HCT116 (cell line): Measurements from ENCODE around the gene RIPK4.

Experiments used
- CEBPB ChIP-seq: IDR thresholded peaks from 2 replicates; pipeline ENCODE4 v1.6.1; 2012; ENCODE audit warnings: low read depth
- ELF1 ChIP-seq: IDR thresholded peaks from 2 replicates; pipeline ENCODE4 v1.6.1; 2012; ENCODE audit warnings: low read depth, borderline replicate concordance
- EZH2 ChIP-seq: fragments of 200-600 bp; sonication (generic); IDR thresholded peaks from 2 replicates; pipeline ENCODE4 v1.6.1; 2017; ENCODE audit warnings: antibody characterized with exemption, mixed run types
- FOSL1 ChIP-seq: IDR thresholded peaks from 2 replicates; pipeline ENCODE4 v1.6.1; 2012; ENCODE audit warnings: low read depth
- POLR2A ChIP-seq: IDR thresholded peaks from 2 replicates; pipeline ENCODE4 v1.7.0; 2011; ENCODE audit warnings: borderline replicate concordance; ENCODE audit not compliant: insufficient read depth, insufficient read length; ENCODE audit errors: extremely low read depth
- POLR2AphosphoS5 ChIP-seq: IDR thresholded peaks from 2 replicates; pipeline ENCODE4 v1.6.1; 2011; ENCODE audit warnings: mild to moderate bottlenecking, low read depth, low read length, moderate library complexity
- RAD21 ChIP-seq: IDR thresholded peaks from 2 replicates; pipeline ENCODE4 v1.6.1; 2012; ENCODE audit warnings: low read depth, mild to moderate bottlenecking
- SIN3A ChIP-seq: IDR thresholded peaks from 2 replicates; pipeline ENCODE4 v1.6.1; 2012; ENCODE audit warnings: low read depth
- YY1 ChIP-seq: IDR thresholded peaks from 2 replicates; pipeline ENCODE4 v1.6.1; 2011; ENCODE audit warnings: low read length, low read depth, moderate library complexity, mild to moderate bottlenecking; ENCODE audit not compliant: insufficient replicate concordance; ENCODE audit errors: extremely low read depth
- TF ChIP-seq, protein P1 (sequence below), 3 experiments: fragments of 200-600 bp in 1 of 3; sonication (generic) in 1 of 3; IDR thresholded peaks in 2 of 3; conservative IDR thresholded peaks in 1 of 3; 2 replicates each; pipeline ENCODE4 v1.5.1; 2012 to 2017; ENCODE audit warnings: low read depth in 2 of 3, low read length in 2 of 3, antibody characterized with exemption in 1 of 3, borderline replicate concordance in 1 of 3, control low read depth in 1 of 3, mild to moderate bottlenecking in 1 of 3, mixed read lengths in 1 of 3, mixed run types in 1 of 3, moderate library complexity in 1 of 3; ENCODE audit not compliant: insufficient read depth in 1 of 3
- TF ChIP-seq, protein P2 (sequence below): IDR thresholded peaks from 2 replicates; pipeline ENCODE4 v1.6.1; 2012; ENCODE audit warnings: low read depth
- TF ChIP-seq, protein P3 (sequence below): IDR thresholded peaks from 2 replicates; pipeline ENCODE4 v1.6.1; 2012

DNA sequence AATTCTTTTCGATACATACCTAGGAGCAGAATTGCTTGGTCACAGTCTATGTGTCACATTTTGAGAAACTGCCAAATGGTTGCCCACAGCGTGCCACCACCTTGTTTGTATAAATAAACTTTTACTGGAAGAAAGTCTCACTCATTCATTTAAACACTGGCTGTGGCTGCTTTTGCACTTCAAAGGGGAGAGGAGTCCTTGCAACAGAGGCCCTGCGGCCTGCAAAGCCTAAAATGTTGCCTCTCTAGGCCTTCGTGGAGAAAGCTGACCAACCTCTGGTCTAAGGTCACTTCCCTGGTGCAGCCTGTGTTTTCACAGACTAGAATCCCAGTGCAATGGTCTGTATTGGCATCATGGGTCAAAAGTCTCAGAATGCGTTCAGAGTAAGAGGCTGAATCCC lies 8.3 kb downstream of the RIPK4 start:
- TF ChIP-seq, protein P1, sequence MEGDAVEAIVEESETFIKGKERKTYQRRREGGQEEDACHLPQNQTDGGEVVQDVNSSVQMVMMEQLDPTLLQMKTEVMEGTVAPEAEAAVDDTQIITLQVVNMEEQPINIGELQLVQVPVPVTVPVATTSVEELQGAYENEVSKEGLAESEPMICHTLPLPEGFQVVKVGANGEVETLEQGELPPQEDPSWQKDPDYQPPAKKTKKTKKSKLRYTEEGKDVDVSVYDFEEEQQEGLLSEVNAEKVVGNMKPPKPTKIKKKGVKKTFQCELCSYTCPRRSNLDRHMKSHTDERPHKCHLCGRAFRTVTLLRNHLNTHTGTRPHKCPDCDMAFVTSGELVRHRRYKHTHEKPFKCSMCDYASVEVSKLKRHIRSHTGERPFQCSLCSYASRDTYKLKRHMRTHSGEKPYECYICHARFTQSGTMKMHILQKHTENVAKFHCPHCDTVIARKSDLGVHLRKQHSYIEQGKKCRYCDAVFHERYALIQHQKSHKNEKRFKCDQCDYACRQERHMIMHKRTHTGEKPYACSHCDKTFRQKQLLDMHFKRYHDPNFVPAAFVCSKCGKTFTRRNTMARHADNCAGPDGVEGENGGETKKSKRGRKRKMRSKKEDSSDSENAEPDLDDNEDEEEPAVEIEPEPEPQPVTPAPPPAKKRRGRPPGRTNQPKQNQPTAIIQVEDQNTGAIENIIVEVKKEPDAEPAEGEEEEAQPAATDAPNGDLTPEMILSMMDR (IDR thresholded peaks at IDR 0.05 in 2 of 3, conservative IDR thresholded peaks at IDR 0.05 in 1 of 3; ENCODE audit: borderline replicate concordance in 1 of 3, insufficient read depth in 1 of 3, low read depth in 2 of 3, low read length in 2 of 3) = no peak
- TF ChIP-seq CEBPB (no peak), EZH2 (no peak), YY1 (no peak), POLR2A (no peak), POLR2AphosphoS5 (no peak), RAD21 (no peak), FOSL1 (peak; percentile 26; the same call in 1 of the 2 replicates), ELF1 (no peak), SIN3A (no peak)
- TF ChIP-seq, protein P2, sequence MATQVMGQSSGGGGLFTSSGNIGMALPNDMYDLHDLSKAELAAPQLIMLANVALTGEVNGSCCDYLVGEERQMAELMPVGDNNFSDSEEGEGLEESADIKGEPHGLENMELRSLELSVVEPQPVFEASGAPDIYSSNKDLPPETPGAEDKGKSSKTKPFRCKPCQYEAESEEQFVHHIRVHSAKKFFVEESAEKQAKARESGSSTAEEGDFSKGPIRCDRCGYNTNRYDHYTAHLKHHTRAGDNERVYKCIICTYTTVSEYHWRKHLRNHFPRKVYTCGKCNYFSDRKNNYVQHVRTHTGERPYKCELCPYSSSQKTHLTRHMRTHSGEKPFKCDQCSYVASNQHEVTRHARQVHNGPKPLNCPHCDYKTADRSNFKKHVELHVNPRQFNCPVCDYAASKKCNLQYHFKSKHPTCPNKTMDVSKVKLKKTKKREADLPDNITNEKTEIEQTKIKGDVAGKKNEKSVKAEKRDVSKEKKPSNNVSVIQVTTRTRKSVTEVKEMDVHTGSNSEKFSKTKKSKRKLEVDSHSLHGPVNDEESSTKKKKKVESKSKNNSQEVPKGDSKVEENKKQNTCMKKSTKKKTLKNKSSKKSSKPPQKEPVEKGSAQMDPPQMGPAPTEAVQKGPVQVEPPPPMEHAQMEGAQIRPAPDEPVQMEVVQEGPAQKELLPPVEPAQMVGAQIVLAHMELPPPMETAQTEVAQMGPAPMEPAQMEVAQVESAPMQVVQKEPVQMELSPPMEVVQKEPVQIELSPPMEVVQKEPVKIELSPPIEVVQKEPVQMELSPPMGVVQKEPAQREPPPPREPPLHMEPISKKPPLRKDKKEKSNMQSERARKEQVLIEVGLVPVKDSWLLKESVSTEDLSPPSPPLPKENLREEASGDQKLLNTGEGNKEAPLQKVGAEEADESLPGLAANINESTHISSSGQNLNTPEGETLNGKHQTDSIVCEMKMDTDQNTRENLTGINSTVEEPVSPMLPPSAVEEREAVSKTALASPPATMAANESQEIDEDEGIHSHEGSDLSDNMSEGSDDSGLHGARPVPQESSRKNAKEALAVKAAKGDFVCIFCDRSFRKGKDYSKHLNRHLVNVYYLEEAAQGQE = no peak
- TF ChIP-seq, protein P3, sequence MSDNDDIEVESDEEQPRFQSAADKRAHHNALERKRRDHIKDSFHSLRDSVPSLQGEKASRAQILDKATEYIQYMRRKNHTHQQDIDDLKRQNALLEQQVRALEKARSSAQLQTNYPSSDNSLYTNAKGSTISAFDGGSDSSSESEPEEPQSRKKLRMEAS = no peak
